ENCODE results near the gene SESTD1. TPM values are rescaled to one million over a fixed set of nuclear protein-coding genes. Genes with fewer than 3 reads are reported as not detected.

Gene SESTD1
- total RNA-seq, 2 experiments from 2014 or later, result 8.7 to 10.2 TPM

- Mint-ChIP-seq H3K27ac (no peak overlapping the region), H3K27me3 (no peaks in the 10 kb centered on the region), H3K36me3 (ENCODE audit: low read depth) (peaks cover 5% of the 10 kb centered on the region), H3K4me1 (ENCODE audit: low read depth) (peaks cover 10% of the 10 kb centered on the region), H3K4me3 (no peak overlapping the region), H3K9me3 (no peaks in the 10 kb centered on the region)
- Histone ChIP-seq H3K27me3 (ENCODE audit: control insufficient read depth in 1 of 2, insufficient read depth in 2 of 2, low read length in 2 of 2) (peaks cover 0 to 2% of the 10 kb centered on the region in 2 experiments), H3K9me3 (ENCODE audit: control insufficient read depth in 1 of 2, insufficient read depth in 1 of 2, low read length in 2 of 2) (peaks cover 0 to 7% of the 10 kb centered on the region in 2 experiments), H3K4me3 (ENCODE audit: low read length) (no peak overlapping the region), H3K27ac (ENCODE audit: low read depth in 1 of 2, low read length in 2 of 2) (no peak overlapping the region), H3K4me1 (ENCODE audit: insufficient read depth, low read length) (no peaks in the 10 kb centered on the region), H3K36me3 (ENCODE audit: insufficient read depth, low read length) (no peaks in the 10 kb centered on the region)
- no peak for TF ChIP-seq CTCF (IDR thresholded peaks at IDR 0.05)
- ChIA-PET CTCF (no interaction called here), POLR2A (no interaction called here)
- intact Hi-C loops (cut with DNase I, micrococcal nuclease), result no loop called here
- no peak for ATAC-seq (ENCODE audit: poor library complexity)
- no peak for DNase-seq
Measured at GRCh38 chr2:179195141-179195540, 69.5 kb downstream of the SESTD1 start.

DNA sequence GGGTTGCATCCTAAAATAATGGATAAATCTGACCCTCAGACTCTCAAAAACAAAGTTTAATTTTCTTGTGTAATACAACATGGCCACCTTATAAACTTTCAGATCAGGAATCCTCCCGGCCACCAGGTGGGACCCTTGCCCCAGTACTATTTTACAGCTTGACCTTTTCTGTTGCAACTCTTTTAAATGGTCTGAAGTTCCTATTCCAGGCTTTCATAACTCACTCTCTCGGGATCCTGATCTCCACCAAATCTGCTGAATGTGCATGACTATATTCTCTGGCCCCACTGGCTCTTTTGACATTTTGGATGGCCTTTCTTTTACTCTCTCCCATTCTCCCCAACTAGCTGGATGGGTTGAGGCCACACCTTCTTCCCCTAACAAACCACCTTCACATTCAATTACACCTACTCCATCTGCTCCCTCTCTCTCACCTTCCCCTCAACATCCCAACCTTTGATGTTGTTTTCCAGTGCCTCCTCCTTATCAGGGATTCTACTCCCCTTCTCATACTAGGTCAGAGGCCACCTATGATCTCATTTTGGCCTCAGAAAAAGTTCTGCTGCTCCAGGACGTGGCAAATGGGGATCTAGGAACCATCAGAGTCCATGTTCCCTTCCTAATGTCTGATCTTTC lies 70.8 kb downstream of the SESTD1 start:
- H3K9me3 Mint-ChIP-seq, result peaks cover 6% of the 10 kb centered on the region
- H3K4me1 Mint-ChIP-seq (ENCODE audit: low read depth), result peaks cover 10% of the 10 kb centered on the region
- Histone ChIP-seq H3K4me3 (ENCODE audit: low read length) (no peak overlapping the region), H3K4me1 (ENCODE audit: insufficient read depth, low read length) (no peaks in the 10 kb centered on the region), H3K27ac (ENCODE audit: low read depth in 1 of 2, low read length in 2 of 2) (no peak overlapping the region), H3K9me3 (ENCODE audit: control insufficient read depth in 1 of 2, insufficient read depth in 1 of 2, low read length in 2 of 2) (peaks cover 0 to 7% of the 10 kb centered on the region in 2 experiments), H3K27me3 (ENCODE audit: control insufficient read depth in 1 of 2, insufficient read depth in 2 of 2, low read length in 2 of 2) (peaks cover 0 to 2% of the 10 kb centered on the region in 2 experiments), H3K36me3 (ENCODE audit: insufficient read depth, low read length) (no peaks in the 10 kb centered on the region)
- H3K36me3 Mint-ChIP-seq (ENCODE audit: low read depth), result peaks cover 17% of the 10 kb centered on the region
- CTCF ChIA-PET, result no interaction called here
- no peak for TF ChIP-seq CTCF (IDR thresholded peaks at IDR 0.05)
- POLR2A ChIA-PET, result interaction anchor here (1.2 kb wide), 1 partner anchor 40 kb away, joined by 4 read pairs; no protein-coding TSS in a partner anchor
- ATAC-seq (ENCODE audit: poor library complexity) (no peak), DNase-seq (no peak)
- H3K27me3 Mint-ChIP-seq, result no peaks in the 10 kb centered on the region
- intact Hi-C loops (cut with DNase I, micrococcal nuclease), result no loop called here
- no peak overlapping the region for H3K4me3 Mint-ChIP-seq
- no peak overlapping the region for H3K27ac Mint-ChIP-seq

GRCh38 chr2:179191110-179191509 lies 73.5 kb downstream of the SESTD1 start:
- intact Hi-C loops (cut with DNase I, micrococcal nuclease), result no loop called here
- H3K27me3 ChIP-seq (ENCODE audit: control insufficient read depth in 1 of 2, insufficient read depth in 2 of 2, low read length in 2 of 2), result no peaks in the 10 kb centered on the region
- H3K4me1 ChIP-seq (ENCODE audit: insufficient read depth, low read length), result no peaks in the 10 kb centered on the region
- H3K36me3 Mint-ChIP-seq (ENCODE audit: low read depth), result peaks cover 37% of the 10 kb centered on the region
- peaks cover 6% of the 10 kb centered on the region for H3K9me3 Mint-ChIP-seq
- no peak overlapping the region for H3K27ac Mint-ChIP-seq
- ChIA-PET CTCF (no interaction called here), POLR2A (no interaction called here)
- DNase-seq (no peak), ATAC-seq (ENCODE audit: poor library complexity) (no peak)
- H3K27me3 Mint-ChIP-seq, result no peaks in the 10 kb centered on the region
- no peak overlapping the region for H3K27ac ChIP-seq (ENCODE audit: low read depth in 1 of 2, low read length in 2 of 2)
- no peak overlapping the region for H3K4me3 Mint-ChIP-seq
- H3K4me3 ChIP-seq (ENCODE audit: low read length), result no peak overlapping the region
- H3K4me1 Mint-ChIP-seq (ENCODE audit: low read depth), result peaks cover 10% of the 10 kb centered on the region
- TF ChIP-seq CTCF (IDR thresholded peaks at IDR 0.05), result no peak
- H3K9me3 ChIP-seq (ENCODE audit: control insufficient read depth in 1 of 2, insufficient read depth in 1 of 2, low read length in 2 of 2), result peaks cover 0 to 4% of the 10 kb centered on the region in 2 experiments
- H3K36me3 ChIP-seq (ENCODE audit: insufficient read depth, low read length), result no peaks in the 10 kb centered on the region

All from CD4-positive, alpha-beta T cell (primary cell).